Measurements from ENCODE around the gene TLCD5.

Gene TLCD5

DNA sequence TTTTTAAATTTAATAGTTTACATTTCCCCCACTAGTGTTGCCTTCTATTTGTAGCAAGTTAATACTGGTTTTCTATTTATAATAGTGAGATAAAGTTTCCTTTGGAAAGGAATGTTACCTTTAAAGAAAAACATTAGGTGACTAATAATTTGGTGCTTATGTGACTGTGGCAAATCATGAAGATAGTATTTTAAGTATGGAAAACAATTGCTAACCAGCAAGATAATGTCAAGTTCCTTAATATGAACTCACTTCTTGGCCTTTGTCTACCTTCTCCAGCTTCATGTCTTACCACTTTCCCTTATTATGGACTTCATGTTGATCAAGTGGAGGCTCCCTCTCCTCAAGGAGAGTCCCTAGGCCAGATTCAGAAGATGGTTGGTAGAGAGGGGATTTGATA, 38.3 kb downstream of the TLCD5 start:
- no peak for DNase-seq
- Histone ChIP-seq H3K4me3 (ENCODE audit: low read depth, low read length) (no peak overlapping the region), H3K27me3 (no peaks in the 10 kb centered on the region), H3K36me3 (no peaks in the 10 kb centered on the region), H3K4me1 (no peaks in the 10 kb centered on the region), H3K9me3 (no peaks in the 10 kb centered on the region)
- TF ChIP-seq, protein P1, sequence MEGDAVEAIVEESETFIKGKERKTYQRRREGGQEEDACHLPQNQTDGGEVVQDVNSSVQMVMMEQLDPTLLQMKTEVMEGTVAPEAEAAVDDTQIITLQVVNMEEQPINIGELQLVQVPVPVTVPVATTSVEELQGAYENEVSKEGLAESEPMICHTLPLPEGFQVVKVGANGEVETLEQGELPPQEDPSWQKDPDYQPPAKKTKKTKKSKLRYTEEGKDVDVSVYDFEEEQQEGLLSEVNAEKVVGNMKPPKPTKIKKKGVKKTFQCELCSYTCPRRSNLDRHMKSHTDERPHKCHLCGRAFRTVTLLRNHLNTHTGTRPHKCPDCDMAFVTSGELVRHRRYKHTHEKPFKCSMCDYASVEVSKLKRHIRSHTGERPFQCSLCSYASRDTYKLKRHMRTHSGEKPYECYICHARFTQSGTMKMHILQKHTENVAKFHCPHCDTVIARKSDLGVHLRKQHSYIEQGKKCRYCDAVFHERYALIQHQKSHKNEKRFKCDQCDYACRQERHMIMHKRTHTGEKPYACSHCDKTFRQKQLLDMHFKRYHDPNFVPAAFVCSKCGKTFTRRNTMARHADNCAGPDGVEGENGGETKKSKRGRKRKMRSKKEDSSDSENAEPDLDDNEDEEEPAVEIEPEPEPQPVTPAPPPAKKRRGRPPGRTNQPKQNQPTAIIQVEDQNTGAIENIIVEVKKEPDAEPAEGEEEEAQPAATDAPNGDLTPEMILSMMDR (IDR thresholded peaks at IDR 0.05; ENCODE audit: low read depth, low read length), result no peak

DNA sequence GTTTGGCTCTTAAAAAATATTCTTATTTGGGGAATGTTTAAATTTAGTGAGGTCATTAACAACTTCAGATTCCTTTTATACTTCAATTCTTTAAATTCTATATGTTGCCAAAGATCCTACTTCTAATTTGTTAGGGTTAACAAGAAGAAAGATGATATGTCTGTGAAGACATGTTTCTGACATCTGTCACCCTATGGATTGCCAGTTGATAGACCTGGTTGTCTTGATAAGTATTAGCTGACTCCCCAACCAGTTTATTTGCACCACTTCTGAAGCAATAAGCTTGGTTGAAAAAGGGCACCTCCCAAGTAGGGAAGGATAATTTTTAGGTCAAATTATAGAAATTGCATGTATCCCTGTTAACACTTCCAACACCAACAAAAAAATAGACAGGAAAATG, 40.4 kb downstream of the TLCD5 start:
- DNase-seq, result no peak
- H3K9me3 ChIP-seq, result no peaks in the 10 kb centered on the region
- TF ChIP-seq, protein P1 (IDR thresholded peaks at IDR 0.05; ENCODE audit: low read depth, low read length), result no peak

DNA sequence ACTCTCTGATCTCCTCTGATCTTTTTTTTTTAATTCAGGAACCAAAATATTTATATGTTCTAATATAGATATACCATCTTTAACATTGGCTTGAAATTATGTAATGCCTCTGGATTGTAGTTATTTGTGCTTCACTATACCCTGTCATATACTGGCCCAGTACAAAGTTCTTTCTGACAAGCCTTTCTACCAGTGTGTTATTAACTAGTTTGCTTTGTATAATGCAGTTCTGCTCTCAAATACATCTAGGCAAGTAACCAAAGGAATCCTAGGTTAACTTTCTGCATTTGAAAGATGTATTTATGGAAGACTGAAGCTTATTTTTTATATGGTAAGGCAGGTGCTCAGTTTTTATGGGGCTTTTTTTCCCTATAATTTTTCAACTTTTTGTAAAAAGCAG, 47.2 kb downstream of the TLCD5 start:
- no peak for DNase-seq

More for the DNA sequence above, 40.4 kb downstream of the TLCD5 start:
- H3K27me3 ChIP-seq, result no peaks in the 10 kb centered on the region
- no peak overlapping the region for H3K4me3 ChIP-seq (ENCODE audit: low read depth, low read length)
- H3K4me1 ChIP-seq, result no peaks in the 10 kb centered on the region
- H3K36me3 ChIP-seq, result no peaks in the 10 kb centered on the region

DNA sequence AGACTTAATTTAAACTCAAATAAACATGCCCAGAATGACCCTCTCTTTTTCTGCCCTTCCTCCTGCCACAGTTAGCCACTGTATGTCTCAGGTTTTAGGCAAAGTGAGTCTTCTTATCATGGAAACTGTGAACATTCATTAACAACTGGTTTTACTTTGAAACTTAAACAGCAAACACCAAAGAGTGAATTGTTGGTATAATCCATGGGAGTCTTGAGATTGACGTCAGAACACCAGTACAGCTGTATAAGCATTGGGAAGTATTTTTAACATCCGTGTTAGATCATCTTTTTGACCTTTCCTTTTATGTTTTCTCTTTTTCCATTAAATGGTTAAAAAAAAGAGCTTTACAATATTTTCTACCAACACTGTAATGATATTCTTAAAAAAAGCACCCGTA, 50.0 kb downstream of the TLCD5 start:
- H3K9me3 ChIP-seq, result no peaks in the 10 kb centered on the region
- DNase-seq, result no peak
- H3K4me1 ChIP-seq, result peaks cover 4% of the 10 kb centered on the region; the same call in 1 of the 2 replicates
- no peaks in the 10 kb centered on the region for H3K27me3 ChIP-seq
- H3K36me3 ChIP-seq, result no peaks in the 10 kb centered on the region
- H3K4me3 ChIP-seq (ENCODE audit: low read depth, low read length), result no peak overlapping the region
- TF ChIP-seq, protein P1 (IDR thresholded peaks at IDR 0.05; ENCODE audit: low read depth, low read length), result no peak

More for the DNA sequence above, 47.2 kb downstream of the TLCD5 start:
- Histone ChIP-seq H3K4me3 (ENCODE audit: low read depth, low read length) (no peak overlapping the region), H3K9me3 (no peaks in the 10 kb centered on the region), H3K4me1 (peaks cover 4% of the 10 kb centered on the region; the same call in 1 of the 2 replicates), H3K27me3 (no peaks in the 10 kb centered on the region), H3K36me3 (no peaks in the 10 kb centered on the region)
- TF ChIP-seq, protein P1 (IDR thresholded peaks at IDR 0.05; ENCODE audit: low read depth, low read length), result no peak

DNA sequence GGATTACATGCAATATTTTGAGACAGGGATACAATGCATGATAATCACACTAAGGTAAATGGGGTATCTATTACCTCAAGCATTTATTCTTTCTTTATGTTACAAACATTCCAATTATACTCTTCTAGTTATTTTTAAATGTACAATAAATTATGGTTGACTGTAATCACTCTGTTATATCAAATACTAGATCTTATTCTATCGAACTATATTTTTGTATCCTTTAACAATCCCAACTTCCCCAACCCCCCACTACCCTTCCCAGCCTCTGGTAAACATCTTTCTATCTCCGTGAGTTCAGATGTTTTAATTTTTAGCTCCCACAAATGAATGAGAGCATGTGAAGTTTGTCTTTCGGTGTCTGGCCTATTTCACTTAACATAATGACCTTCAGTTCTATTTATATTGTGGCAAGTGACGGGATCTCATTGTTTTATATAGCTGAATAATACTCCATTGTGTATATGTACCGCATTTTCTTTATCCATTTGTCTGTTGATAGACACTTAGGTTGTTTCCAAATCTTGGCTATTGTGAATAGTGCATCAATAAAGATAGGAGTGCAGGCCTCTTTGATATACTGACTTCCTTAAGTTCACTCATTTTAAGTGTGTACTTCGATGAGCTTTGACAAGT, 51.6 kb downstream of the TLCD5 start:
- no peak for DNase-seq
- TF ChIP-seq, protein P1 (IDR thresholded peaks at IDR 0.05; ENCODE audit: low read depth, low read length), result no peak
- Histone ChIP-seq H3K27me3 (no peaks in the 10 kb centered on the region), H3K4me1 (no peaks in the 10 kb centered on the region; the same call in 1 of the 2 replicates), H3K9me3 (no peaks in the 10 kb centered on the region), H3K36me3 (no peaks in the 10 kb centered on the region), H3K4me3 (ENCODE audit: low read depth, low read length) (no peak overlapping the region)

DNA sequence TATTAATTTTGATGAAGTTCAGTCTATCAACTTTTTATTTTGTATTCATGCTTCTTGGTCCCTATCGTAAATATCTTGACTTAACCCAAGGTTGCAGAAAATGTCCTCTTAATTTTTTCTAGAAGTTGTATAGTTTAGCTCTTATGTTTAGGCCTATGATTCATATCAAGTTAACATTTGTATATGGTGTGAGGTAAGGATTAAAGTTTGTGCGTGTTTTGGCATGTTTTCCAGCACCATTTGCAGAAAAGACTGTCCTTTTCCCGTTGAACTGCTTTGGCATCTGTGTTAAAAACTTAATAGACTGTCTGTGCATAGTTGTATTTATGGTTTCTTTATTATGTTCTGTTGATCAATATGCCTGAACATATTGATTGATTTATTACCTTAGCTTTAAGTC, 53.4 kb downstream of the TLCD5 start:
- H3K4me1 ChIP-seq, result no peaks in the 10 kb centered on the region
- TF ChIP-seq, protein P1 (IDR thresholded peaks at IDR 0.05; ENCODE audit: low read depth, low read length), result no peak

More for the DNA sequence above, 53.4 kb downstream of the TLCD5 start:
- H3K36me3 ChIP-seq, result no peaks in the 10 kb centered on the region
- no peak overlapping the region for H3K4me3 ChIP-seq (ENCODE audit: low read depth, low read length)
- no peak for DNase-seq
- no peaks in the 10 kb centered on the region for H3K27me3 ChIP-seq
- no peaks in the 10 kb centered on the region for H3K9me3 ChIP-seq

All from BE2C (cell line).